Mucosa of rectum (tissue), 2 donors: ENCODE results near the gene SRRM5.

ENCODE experiments used
- H3K27ac ChIP-seq, 2 donors: one replicate each; pipeline ENCODE4 v1.7.0; 2013; ENCODE audit warnings: inconsistent platforms in 2 of 2, low read depth in 2 of 2, low read length in 2 of 2
- H3K27me3 ChIP-seq, 2 donors: one replicate each; pipeline ENCODE4 v1.7.0; 2013; ENCODE audit warnings: low read length in 2 of 2; ENCODE audit not compliant: control insufficient read depth in 2 of 2, insufficient read depth in 2 of 2
- H3K36me3 ChIP-seq, 2 donors: one replicate each; pipeline ENCODE4 v1.7.0; 2013; ENCODE audit warnings: low read length in 2 of 2; ENCODE audit not compliant: control insufficient read depth in 2 of 2, insufficient read depth in 2 of 2
- H3K4me1 ChIP-seq, 2 donors: one replicate each; pipeline ENCODE4 v1.7.0; 2013; ENCODE audit warnings: low read length in 2 of 2, mild to moderate bottlenecking in 1 of 2; ENCODE audit not compliant: control insufficient read depth in 2 of 2, insufficient read depth in 2 of 2
- H3K4me3 ChIP-seq, 2 donors: one replicate each; pipeline ENCODE4 v1.7.0; 2013; ENCODE audit warnings: low read length in 2 of 2
- H3K9ac ChIP-seq, 2 donors: one replicate each; pipeline ENCODE4 v1.7.0; 2013; ENCODE audit warnings: low read length in 2 of 2, low read depth in 1 of 2, mild to moderate bottlenecking in 1 of 2
- H3K9me3 ChIP-seq, 2 donors: one replicate each; pipeline ENCODE4 v1.7.0; 2013; ENCODE audit warnings: low read length in 2 of 2; ENCODE audit not compliant: control insufficient read depth in 2 of 2
- donor health status: healthy.
- donor health status: Normal muscosa, but diverticular disease.

The SRRM5 gene

DNA sequence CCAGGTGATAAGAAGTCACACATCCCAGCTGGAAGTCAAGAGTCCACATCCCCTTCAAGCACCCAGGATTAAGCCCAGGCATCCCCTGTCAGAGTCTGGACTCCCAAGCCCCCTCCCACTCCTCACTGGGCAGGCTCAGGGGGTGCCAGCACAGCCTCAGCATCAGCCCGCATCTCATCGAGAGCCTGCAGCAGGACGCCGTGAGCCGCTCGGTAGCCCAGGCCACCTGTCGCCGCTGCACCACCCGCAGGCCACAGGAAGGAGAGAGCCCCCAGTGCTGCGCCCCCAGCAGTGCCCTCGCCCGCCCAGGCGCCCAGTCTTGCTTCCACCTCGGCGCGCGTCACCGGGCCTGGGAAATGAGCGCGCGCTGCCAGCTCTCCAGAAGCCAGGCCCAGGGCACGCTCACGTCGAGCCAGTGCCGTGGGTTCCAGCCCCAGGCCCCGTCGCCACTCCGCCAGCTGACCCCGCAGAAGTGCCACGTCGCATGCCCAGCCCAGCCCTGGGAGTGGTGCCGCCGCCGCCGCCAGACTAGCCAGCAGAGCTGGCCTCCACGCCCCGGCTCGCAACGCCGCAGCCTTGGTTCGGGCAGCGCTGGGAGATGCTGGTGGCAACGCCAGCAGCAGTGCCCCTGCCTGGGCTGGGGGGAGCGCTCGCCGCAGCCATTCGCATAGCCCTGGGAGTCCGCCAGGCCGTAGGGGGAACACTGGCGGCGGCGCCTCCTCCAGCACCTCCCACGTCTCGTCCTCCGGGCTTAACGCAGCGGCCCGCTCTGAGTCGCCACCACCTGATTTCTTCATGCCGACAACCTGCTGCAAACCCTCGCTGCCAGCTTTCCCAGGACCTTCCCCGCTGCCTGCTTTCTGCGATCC lies 19.8 kb upstream of the SRRM5 start:
- Histone ChIP-seq H3K9ac (no peak overlapping the region), H3K27ac (no peak overlapping the region), H3K4me1 (peaks cover 14 to 22% of the 10 kb centered on the region in 2 donors), H3K36me3 (peaks cover 0 to 24% of the 10 kb centered on the region in 2 donors), H3K4me3 (no peak overlapping the region), H3K9me3 (no peaks in the 10 kb centered on the region), H3K27me3 (no peaks in the 10 kb centered on the region)

DNA sequence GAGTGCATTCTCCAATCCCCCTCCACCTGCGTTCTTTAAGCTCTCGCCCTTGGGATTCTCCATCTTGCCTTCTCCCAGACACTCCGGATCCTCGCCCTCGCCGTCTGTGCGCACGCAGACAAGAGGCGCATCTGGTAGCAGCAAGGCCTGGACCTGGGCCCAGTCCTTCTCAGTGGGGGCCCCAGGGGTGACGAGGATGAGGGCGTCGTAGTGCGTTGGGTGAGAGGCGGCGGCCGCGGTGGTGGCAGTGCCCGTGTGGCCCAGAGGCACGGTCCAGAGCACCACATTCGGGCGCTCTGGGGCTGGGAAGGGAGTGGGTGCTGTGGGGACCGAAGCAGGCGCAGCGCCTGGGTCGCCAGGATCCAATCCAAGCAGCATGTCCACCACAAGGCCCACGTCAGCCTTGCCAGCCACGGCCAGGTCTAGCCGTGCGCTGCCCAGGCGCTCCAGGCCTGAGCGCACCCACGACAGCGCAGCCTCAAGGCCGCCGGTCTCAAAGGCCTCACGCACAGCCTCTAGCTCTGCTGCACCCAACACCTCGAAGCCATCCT lies 19.0 kb upstream of the SRRM5 start:
- H3K4me3 ChIP-seq = no peak overlapping the region
- peaks cover 22 to 29% of the 10 kb centered on the region in 2 donors for H3K4me1 ChIP-seq
- H3K36me3 ChIP-seq = peaks cover 0 to 24% of the 10 kb centered on the region in 2 donors
- no peaks in the 10 kb centered on the region for H3K9me3 ChIP-seq
- no peak overlapping the region for H3K27ac ChIP-seq
- no peaks in the 10 kb centered on the region for H3K27me3 ChIP-seq
- H3K9ac ChIP-seq = no peak overlapping the region

DNA sequence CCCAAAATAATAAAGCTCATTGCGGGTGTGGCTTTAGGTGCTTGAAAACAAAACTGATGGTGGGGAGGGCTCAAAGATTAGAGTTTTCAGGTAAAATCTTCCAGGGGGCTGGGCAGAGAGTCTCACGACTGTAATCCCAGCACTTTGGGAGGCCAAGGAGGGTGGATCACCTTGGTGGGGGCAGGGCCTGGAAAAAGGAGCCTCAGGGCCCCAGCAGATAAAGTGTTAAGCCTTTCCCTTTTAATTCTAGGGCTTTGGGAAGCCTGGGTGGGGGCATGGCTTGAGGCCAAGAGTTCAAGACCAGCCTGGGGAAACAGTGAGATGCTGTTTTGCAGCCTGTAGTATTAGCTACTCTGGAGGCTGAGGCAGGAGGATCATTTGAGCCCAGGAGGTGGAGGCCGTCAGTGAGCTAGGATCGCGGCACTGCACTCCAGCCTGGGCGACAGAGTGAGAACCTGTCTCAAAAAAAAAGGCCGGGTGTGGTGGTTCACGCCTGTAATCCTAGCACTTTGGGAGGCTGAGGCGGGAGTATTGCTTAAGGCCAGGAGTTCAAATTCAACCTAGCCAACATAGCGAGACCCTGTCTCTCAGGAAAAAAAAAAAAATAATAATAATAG lies 17.7 kb upstream of the SRRM5 start:
- Histone ChIP-seq H3K27me3 (no peaks in the 10 kb centered on the region), H3K9ac (peak overlapping the region in 1 of 2 donors; percentile 92), H3K4me1 (peaks cover 22 to 30% of the 10 kb centered on the region in 2 donors), H3K4me3 (peak overlapping the region in 1 of 2 donors; percentile 98), H3K9me3 (no peaks in the 10 kb centered on the region), H3K36me3 (peaks cover 3 to 27% of the 10 kb centered on the region in 2 donors), H3K27ac (no peak overlapping the region)

DNA sequence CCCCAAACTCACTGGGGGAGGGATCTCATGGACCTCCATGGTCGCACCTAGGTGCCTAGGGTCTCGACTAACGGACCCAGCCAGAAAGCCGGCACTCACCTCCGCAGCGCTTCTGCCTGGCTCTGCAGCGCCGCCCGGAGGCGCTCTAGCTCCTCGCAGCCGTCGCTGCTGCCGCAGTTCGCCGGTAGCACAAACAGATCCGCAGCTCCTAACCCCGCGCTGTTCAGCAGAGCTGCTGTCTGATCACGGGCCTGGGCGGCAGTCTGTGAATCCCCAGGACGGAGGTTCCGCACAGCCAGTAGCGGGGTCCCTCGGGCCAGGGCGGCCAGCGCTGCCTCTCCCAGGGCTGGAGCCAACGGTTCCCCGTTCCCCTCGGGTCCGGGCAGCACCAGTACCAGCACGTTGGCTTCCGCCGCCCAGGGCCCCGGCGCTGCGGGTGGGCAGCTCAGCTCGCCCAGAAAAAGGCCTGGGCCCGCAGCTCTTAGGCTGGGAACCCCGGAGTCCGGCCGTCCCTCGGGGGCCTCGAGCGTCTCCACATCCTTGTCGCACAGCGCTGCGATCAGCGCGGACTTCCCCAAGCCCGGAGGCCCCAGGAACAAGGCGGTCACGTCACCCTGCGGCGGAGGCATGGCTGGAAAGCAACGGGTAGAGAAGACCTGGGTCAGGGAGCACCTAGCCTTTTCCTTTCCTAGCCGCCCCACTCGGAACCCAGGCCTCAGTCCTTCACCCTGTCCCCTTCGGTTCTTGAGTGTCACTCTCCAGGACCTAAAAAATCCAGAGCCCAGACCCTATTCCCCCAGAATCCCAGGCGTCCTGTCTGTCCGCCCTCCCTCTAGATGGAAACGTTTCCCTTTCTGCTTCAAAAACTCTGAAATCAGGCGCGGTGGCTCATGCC lies 16.9 kb upstream of the SRRM5 start:
- Histone ChIP-seq H3K4me1 (peaks cover 22 to 30% of the 10 kb centered on the region in 2 donors), H3K4me3 (peak overlapping the region; percentile 77 to 98), H3K27ac (peak overlapping the region; percentile 82 to 98), H3K9ac (peak overlapping the region; percentile 82 to 92), H3K36me3 (peaks cover 8 to 33% of the 10 kb centered on the region in 2 donors), H3K9me3 (no peaks in the 10 kb centered on the region), H3K27me3 (no peaks in the 10 kb centered on the region)

DNA sequence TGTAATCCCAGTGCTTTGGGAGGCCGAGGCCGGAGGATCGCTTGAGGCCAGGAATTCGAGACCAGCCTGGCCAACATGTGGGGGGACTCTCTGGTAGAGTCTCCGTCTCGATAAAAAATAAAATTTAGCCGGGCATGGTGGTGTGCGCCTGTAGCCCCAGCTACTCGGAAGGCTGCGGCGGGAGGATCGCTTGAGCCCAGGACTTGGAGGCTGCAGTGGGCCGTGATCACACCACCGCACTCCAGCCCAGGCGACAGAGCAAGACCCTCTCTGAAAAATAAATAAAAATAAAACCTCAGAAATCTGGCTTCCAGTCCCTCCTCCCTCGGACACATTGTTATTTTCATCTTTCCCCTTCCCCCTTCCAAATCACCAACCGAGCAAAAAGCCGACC lies 16.3 kb upstream of the SRRM5 start:
- peak overlapping the region; percentile 77 to 98 for H3K4me3 ChIP-seq
- H3K27ac ChIP-seq = peak overlapping the region; percentile 82 to 98
- H3K4me1 ChIP-seq = peaks cover 22 to 30% of the 10 kb centered on the region in 2 donors
- H3K36me3 ChIP-seq = peaks cover 11 to 31% of the 10 kb centered on the region in 2 donors
- H3K9ac ChIP-seq = peak overlapping the region; percentile 82 to 92
- no peaks in the 10 kb centered on the region for H3K9me3 ChIP-seq
- H3K27me3 ChIP-seq = no peaks in the 10 kb centered on the region

DNA sequence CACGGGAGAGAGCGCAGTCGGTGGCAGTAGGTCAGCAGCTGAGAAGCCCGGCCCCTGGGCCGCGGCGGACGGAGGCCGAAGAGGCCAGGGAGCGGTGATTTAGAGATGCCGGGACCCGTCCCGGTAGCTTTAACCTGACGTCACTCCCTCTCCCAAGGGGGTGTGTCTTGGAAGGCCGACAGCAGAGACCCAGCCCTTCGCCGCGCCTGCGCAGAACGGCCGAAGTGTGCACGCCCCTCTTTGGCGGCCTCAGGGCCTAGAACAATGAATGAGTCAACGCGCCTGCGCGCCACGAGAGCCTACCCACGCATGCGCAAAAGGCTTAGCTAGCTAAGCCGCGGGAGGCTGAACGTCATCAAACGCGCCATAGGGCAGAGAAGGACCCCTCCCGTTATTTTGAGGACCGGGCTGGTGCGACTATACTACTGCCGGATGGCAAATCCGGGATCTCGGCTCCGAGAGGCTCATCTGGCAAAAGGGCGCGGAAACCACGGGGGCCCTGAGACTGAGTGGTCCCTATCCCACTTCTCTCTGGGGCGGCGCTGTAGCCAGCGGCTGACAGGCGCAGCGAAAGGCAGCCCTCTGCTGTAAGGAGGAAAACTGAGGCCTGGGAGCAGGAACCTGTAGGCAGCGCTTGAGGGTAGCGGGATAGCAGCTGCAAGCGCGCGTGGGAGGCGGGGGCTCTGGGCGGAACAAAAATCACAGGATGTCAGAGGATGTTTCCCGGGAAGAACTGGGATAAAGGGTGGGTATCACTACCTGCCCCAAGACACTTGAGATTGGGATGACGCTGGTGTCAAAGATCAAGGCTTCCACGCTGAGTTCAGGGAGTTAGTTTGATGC lies 15.7 kb upstream of the SRRM5 start, which contains the start of the genes IRGQ and ZNF576:
Gene IRGQ (minus strand): TSS at position 136 of the 843 bp plus-strand sequence. CDS start 796 bp downstream, outside the sequence.
Gene ZNF576 (plus strand): TSS at position 597 of the 843 bp plus-strand sequence. CDS start 514 bp downstream, outside the sequence.
- peaks cover 22 to 30% of the 10 kb centered on the region in 2 donors for H3K4me1 ChIP-seq
- peak within 1 kb of the TSS; percentile 84 to 98 for H3K4me3 ChIP-seq
- H3K9me3 ChIP-seq = no peaks in the 10 kb centered on the region
- H3K27me3 ChIP-seq = no peaks in the 10 kb centered on the region
- peak within 1 kb of the TSS; percentile 92 to 98 for H3K9ac ChIP-seq
- peak within 1 kb of the TSS; percentile 97 to 98 for H3K27ac ChIP-seq
- peaks cover 13 to 35% of the 10 kb centered on the region in 2 donors for H3K36me3 ChIP-seq

DNA sequence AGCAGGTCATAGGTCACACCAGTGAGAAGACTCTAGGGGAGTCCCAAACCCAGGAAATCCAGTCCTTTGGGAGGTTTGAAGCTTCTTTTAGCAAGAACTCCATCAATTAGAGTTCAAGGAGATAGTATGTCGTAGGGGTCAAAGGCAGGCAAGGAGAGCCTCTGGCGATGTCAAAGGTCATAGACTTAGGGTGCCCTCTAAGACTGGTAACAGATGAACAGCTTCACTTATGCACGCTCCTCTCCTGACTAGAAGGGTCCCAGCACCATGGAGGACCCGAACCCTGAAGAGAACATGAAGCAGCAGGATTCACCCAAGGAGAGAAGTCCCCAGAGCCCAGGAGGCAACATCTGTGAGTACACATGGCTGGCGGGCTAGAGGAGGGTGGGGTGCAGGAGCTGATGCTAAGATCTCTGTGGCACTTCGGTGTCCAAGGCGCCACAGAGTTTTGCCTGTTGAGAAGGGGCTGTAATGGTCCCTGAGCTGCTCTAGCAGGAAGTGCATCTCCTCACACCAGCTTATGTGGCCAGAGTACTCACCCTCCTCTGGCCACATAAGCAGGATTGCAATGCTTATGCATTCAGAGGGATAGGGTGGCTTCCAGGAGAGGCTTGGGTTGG lies 14.9 kb upstream of the SRRM5 start:
- Histone ChIP-seq H3K4me1 (peaks cover 22 to 30% of the 10 kb centered on the region in 2 donors), H3K9ac (peak overlapping the region; percentile 88 to 98), H3K9me3 (no peaks in the 10 kb centered on the region), H3K4me3 (peak overlapping the region; percentile 84 to 98), H3K27me3 (no peaks in the 10 kb centered on the region), H3K36me3 (peaks cover 16 to 34% of the 10 kb centered on the region in 2 donors), H3K27ac (peak overlapping the region; percentile 97 to 98)

DNA sequence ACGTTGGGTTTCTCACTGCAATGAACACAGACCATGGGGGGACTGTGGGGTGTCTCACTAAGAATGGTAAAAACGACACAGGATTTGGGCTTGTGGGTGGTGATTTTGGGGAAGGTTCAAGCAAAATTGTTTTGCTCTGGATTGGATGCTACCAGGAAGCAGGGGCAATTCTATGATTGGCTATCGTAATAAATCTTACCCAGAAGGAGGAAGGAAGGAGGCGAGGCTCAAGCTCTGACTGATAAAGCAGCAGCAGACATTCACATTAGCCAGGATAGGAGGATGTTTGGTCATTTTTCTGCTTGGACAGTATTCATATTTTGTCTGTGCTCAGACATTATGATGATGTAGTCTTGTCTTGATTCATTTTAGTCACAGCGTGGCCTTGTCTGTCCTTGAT lies 14.0 kb upstream of the SRRM5 start:
- H3K27me3 ChIP-seq = no peaks in the 10 kb centered on the region
- H3K9me3 ChIP-seq = no peaks in the 10 kb centered on the region
- peaks cover 22 to 30% of the 10 kb centered on the region in 2 donors for H3K4me1 ChIP-seq
- peak overlapping the region in 1 of 2 donors; percentile 98 for H3K4me3 ChIP-seq
- H3K9ac ChIP-seq = peak overlapping the region in 1 of 2 donors; percentile 2
- peaks cover 16 to 28% of the 10 kb centered on the region in 2 donors for H3K36me3 ChIP-seq
- H3K27ac ChIP-seq = no peak overlapping the region
